Fibroblast of skin of abdomen (primary cell): ENCODE results near the gene PCDH7. TPM values are rescaled to one million over a fixed set of nuclear protein-coding genes. Genes with fewer than 3 reads are reported as not detected.

ENCODE experiments used
- DNase-seq: peaks from one replicate; pipeline ENCODE4 v3.0.0-alpha.2; 2013
- polyA plus RNA-seq, 2 experiments: library from polyadenylated mRNA; unstranded; fragments of 120-200 nt; gene quantifications; one replicate each; pipeline ENCODE4 v1.2.1, GENCODE V29; 2013; ENCODE audit not compliant: insufficient read length in 2 of 2

Gene PCDH7
- polyA plus RNA-seq (2013, experiment 1 of 2; ENCODE audit: insufficient read length): 21.8 TPM
- polyA plus RNA-seq (2013, experiment 2 of 2; ENCODE audit: insufficient read length): 18.1 TPM

GRCh38 chr4:30720021-30720660 lies at the start of gene PCDH7:
Gene PCDH7, plus strand, starts transcription at chr4:30720369. Its CDS starts 1,054 bp downstream, at chr4:30721423.
- DNase-seq: peak; percentile 72

- DNase-seq: no peak
These were observed 48.2 kb upstream of the PCDH7 start for GRCh38 chr4:30671926-30672448.

GRCh38 chr4:30696191-30696590 lies 24.0 kb upstream of the PCDH7 start:
- no peak for DNase-seq

- DNase-seq: peak; percentile 50
These were observed 5.6 kb upstream of the PCDH7 start for GRCh38 chr4:30714408-30715031.

- DNase-seq: peak; percentile 36
These were observed 4.0 kb upstream of the PCDH7 start for GRCh38 chr4:30716158-30716557.

GRCh38 chr4:30716681-30717207 lies 3.4 kb upstream of the PCDH7 start:
- peak; percentile 51 for DNase-seq

GRCh38 chr4:30717208-30718020 lies 2.8 kb upstream of the PCDH7 start:
- peak; percentile 72 for DNase-seq

GRCh38 chr4:30718021-30718542 lies 2.1 kb upstream of the PCDH7 start:
- DNase-seq: peak; percentile 62

GRCh38 chr4:30718641-30719453 lies 1.3 kb upstream of the PCDH7 start:
- peak; percentile 74 for DNase-seq

GRCh38 chr4:30719454-30720020 lies 632 bp upstream of the PCDH7 start:
- DNase-seq: peak; percentile 72

- peak; percentile 52 for DNase-seq
These were observed 554 bp downstream of the PCDH7 start for GRCh38 chr4:30720661-30721184.

- peak; percentile 53 for DNase-seq
These were observed 1.3 kb downstream of the PCDH7 start for GRCh38 chr4:30721185-30722091.

- DNase-seq: no peak
These were observed 1.9 kb downstream of the PCDH7 start for GRCh38 chr4:30722092-30722358.

- DNase-seq: no peak
These were observed 2.4 kb downstream of the PCDH7 start for GRCh38 chr4:30722359-30723200.

- no peak for DNase-seq
These were observed 3.2 kb downstream of the PCDH7 start for GRCh38 chr4:30723201-30723955.

GRCh38 chr4:30724247-30724646 lies 4.1 kb downstream of the PCDH7 start:
- DNase-seq: no peak

- no peak for DNase-seq
These were observed 5.4 kb downstream of the PCDH7 start for GRCh38 chr4:30725562-30725961.

GRCh38 chr4:30726090-30726675 lies 6.0 kb downstream of the PCDH7 start:
- no peak for DNase-seq
